ENCODE results near the gene ANKRD17. TPM values are rescaled to one million over a fixed set of nuclear protein-coding genes. Genes with fewer than 3 reads are reported as not detected.

ANKRD17 gene
- total and polyA plus RNA-seq, 7 donors, result 6.0 to 55.1 (median 41.1) TPM

DNA sequence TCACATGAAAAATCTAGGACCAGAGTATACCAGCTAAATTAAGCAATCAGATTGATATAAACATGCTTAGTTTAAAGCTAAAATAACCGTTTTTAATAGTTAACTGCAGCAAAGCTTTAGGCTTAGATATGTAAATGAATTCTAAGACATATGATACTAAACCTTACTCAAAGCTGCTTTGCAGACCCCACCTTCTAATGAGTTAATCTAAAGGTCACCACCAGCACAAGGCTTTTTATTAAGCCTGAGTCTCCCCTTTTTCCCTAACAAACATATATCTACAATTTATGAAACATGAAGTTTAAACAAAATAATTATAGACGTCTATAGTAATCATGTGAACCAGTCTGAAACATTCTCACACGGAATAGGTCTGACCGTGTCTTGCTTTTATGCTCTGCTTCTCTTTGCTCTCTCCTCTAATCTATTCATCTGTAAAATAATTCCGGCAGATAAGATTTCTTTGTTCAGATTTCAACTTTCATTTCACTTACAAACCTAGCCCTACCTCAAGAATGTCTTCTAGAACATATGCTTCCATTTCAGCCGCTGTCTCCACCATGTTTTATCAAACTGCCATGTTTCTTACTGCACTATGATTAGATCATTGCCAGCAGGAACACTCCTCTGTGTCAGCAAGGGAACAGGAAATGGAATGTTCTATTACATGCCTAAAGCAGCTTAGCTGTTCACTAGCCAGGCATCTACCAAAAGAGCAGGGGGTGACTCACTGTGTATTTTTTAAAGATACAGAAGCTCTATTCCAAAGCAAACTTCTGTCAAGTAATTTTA, 35.9 kb downstream of the ANKRD17 start:
- Histone ChIP-seq H3K9me3 (no peaks in the 10 kb centered on the region), H3K27me3 (no peaks in the 10 kb centered on the region), H3K4me1 (peaks cover 0 to 42% (median 30%) of the 10 kb centered on the region in 4 donors), H3K27ac (peak overlapping the region; percentile 81 to 83 (median 82)), H3K4me3 (peak overlapping the region; percentile 30 to 52 (median 48)), H3K36me3 (no peaks in the 10 kb centered on the region)
- DNase-seq, result peak; percentile 68
- 2 to 6% methylated on average over 6 of the region's 6 CpGs for WGBS, 2 donors
- intact Hi-C loops (cut with DNase I), result loop anchor here (2.0 kb wide), 1 partner anchor 36 kb away; the partner anchor contains the start of gene ANKRD17
- TF ChIP-seq, protein P1, sequence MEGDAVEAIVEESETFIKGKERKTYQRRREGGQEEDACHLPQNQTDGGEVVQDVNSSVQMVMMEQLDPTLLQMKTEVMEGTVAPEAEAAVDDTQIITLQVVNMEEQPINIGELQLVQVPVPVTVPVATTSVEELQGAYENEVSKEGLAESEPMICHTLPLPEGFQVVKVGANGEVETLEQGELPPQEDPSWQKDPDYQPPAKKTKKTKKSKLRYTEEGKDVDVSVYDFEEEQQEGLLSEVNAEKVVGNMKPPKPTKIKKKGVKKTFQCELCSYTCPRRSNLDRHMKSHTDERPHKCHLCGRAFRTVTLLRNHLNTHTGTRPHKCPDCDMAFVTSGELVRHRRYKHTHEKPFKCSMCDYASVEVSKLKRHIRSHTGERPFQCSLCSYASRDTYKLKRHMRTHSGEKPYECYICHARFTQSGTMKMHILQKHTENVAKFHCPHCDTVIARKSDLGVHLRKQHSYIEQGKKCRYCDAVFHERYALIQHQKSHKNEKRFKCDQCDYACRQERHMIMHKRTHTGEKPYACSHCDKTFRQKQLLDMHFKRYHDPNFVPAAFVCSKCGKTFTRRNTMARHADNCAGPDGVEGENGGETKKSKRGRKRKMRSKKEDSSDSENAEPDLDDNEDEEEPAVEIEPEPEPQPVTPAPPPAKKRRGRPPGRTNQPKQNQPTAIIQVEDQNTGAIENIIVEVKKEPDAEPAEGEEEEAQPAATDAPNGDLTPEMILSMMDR (IDR thresholded peaks at IDR 0.05), result no peak
- peak; percentile 33 to 88 (median 77) for TF ChIP-seq POLR2AphosphoS5 (IDR thresholded peaks at IDR 0.05)
- peak in 1 of 2 donors; percentile 18 for TF ChIP-seq POLR2A (IDR thresholded peaks at IDR 0.05)

DNA sequence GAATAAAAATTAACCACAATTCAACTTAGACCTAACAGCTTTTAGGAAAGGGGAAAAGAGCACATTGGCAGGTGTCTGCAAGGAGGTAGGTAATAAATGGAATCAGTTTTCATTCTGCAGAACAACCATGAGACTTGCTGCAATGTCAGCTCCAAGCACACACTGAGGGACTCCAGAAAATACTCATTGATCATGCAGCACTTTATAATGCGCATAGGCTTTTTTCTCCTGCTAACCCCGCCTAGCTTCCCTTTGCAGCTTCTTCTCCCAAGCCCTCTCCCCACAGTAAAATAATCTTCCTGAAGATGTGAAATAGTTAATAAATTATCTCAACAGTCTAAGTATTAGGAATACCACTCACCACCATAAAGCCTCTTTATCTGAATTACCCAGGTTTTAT, 36.9 kb downstream of the ANKRD17 start:
- Histone ChIP-seq H3K36me3 (no peaks in the 10 kb centered on the region), H3K27me3 (no peaks in the 10 kb centered on the region), H3K9me3 (no peaks in the 10 kb centered on the region), H3K4me1 (peaks cover 0 to 42% (median 30%) of the 10 kb centered on the region in 4 donors), H3K27ac (peak overlapping the region in 2 of 4 donors; percentile 82 to 83), H3K4me3 (peak overlapping the region in 1 of 4 donors; percentile 52)
- TF ChIP-seq, protein P1 (IDR thresholded peaks at IDR 0.05), result no peak
- TF ChIP-seq EP300 (IDR thresholded peaks at IDR 0.05) (no peak), POLR2A (IDR thresholded peaks at IDR 0.05) (no peak), POLR2AphosphoS5 (IDR thresholded peaks at IDR 0.05) (no peak)
- intact Hi-C loops (cut with DNase I), result loop anchor here (2.0 kb wide), 1 partner anchor 37 kb away; the partner anchor contains the start of gene ANKRD17
- WGBS, 2 donors, result 88 to 93% methylated on average over 2 of the region's 2 CpGs
- no peak for DNase-seq

DNA sequence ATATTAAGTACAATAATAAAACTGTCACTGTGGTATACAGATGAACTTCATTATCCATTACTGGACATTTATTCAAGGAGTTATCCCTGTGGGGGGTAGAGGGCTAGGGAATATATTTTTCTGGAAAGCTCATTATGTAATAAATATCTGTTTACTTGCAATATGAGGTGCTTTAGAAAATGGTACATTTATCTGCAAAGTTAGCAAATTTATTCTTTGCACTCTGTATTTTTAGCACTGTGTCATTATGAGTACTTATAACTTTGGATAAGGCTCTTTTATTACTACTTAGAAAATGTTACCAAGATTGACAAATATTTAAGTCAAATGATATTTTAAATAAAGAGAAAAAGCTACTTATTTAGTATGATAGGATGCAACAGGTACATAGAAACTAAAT, 37.8 kb downstream of the ANKRD17 start:
- peaks cover 0 to 42% (median 30%) of the 10 kb centered on the region in 4 donors for H3K4me1 ChIP-seq
- H3K36me3 ChIP-seq, result no peaks in the 10 kb centered on the region

DNA sequence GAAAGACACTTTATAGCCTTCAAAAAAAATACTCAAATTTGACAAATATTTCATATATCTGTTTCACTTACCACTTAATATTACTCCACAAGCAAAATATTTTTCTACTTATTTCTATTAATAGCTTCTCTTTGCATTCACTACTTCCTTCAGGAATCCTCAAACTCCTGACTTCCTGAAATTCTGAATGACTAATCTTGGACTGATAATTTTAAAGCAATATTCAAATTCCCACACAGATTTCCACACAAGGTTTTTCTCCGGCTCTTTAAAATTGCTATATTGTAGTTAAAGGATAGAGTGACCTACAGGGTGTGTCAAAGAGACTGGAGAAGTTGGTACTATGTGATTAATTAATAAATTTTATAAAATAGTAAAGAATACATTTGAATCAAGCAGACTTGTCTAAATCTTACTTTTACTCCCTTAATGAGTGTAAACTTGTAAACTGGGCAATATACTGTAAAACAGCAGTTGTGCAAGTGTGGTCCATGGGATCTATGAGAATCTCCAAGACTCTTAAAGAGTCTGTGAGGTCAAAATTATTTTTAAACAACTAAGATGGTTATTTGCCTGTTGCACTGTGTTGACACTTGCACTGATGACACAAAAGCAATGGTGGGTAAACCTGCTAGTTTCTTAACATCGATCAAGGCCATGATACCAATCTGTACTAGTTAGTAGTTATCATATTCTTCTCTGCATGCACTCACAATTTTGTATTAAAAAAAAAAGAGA, 44.5 kb downstream of the ANKRD17 start:
- TF ChIP-seq POLR2A (IDR thresholded peaks at IDR 0.05), result no peak
- no peak for TF ChIP-seq EP300 (IDR thresholded peaks at IDR 0.05)
- TF ChIP-seq POLR2AphosphoS5 (IDR thresholded peaks at IDR 0.05), result no peak
- TF ChIP-seq, protein P1 (IDR thresholded peaks at IDR 0.05), result no peak
- intact Hi-C loops (cut with DNase I), result no loop called here
- no peak overlapping the region for H3K4me3 ChIP-seq
- no peak for DNase-seq
- no peaks in the 10 kb centered on the region for H3K36me3 ChIP-seq
- H3K9me3 ChIP-seq, result no peaks in the 10 kb centered on the region
- H3K27ac ChIP-seq, result no peak overlapping the region
- no peaks in the 10 kb centered on the region for H3K27me3 ChIP-seq
- peaks cover 0 to 29% (median 9%) of the 10 kb centered on the region in 4 donors for H3K4me1 ChIP-seq
- WGBS, 2 donors, result 92 to 94% methylated on average over 2 of the region's 2 CpGs

More for the DNA sequence above, 37.8 kb downstream of the ANKRD17 start:
- intact Hi-C loops (cut with DNase I), result no loop called here
- DNase-seq, result no peak
- Histone ChIP-seq H3K4me3 (no peak overlapping the region), H3K27me3 (no peaks in the 10 kb centered on the region), H3K9me3 (no peaks in the 10 kb centered on the region), H3K27ac (no peak overlapping the region)
- TF ChIP-seq POLR2A (IDR thresholded peaks at IDR 0.05) (no peak), POLR2AphosphoS5 (IDR thresholded peaks at IDR 0.05) (no peak), EP300 (IDR thresholded peaks at IDR 0.05) (no peak)
- TF ChIP-seq, protein P1 (IDR thresholded peaks at IDR 0.05), result no peak

Data from sigmoid colon (tissue), 7 donors.